ENCODE measurements around the gene PTGES3L.

GRCh38 chr17:42989726-42990652 lies 10.1 kb upstream of the PTGES3L start:
- TF ChIP-seq EZH2 (IDR thresholded peaks at IDR 0.05; ENCODE audit: insufficient read depth, poor library complexity, severe bottlenecking) (no peak), EZH2phosphoT487 (IDR thresholded peaks at IDR 0.05; ENCODE audit: insufficient read depth, low read depth) (no peak)

Measured in GM23248 (cell line).